Caco-2 (cell line): Measurements from ENCODE around the gene DOCK10. TPM values are rescaled to one million over a fixed set of nuclear protein-coding genes. Genes with fewer than 3 reads are reported as not detected.

Source experiments
- BruUV-seq: library from RNA; stranded (reverse); fragments of 400-500 nt; replicated peaks from 2 replicates; lab custom pipeline; 2021; lab: Mats Ljungman, UMichigan
- CTCF ChIA-PET: fragments of 300-600 bp; sonication (Branson Sonifier 250); formaldehyde crosslinking; loops from one replicate; lab custom pipeline; 2022; ENCODE audit warnings: antibody characterized with exemption; lab: Charles Lee
- POLR2A ChIA-PET: fragments of 300-600 bp; sonication (Branson Sonifier 250); formaldehyde crosslinking; loops from one replicate; lab custom pipeline; 2022; ENCODE audit warnings: antibody characterized with exemption; lab: Charles Lee
- DNase-seq, 2 experiments: peaks; one replicate each; pipeline versions ENCODE4 v3.0.0 to v3.0.0-alpha.2; 2020 to 2022
- H3K27me3 ChIP-seq: replicated peaks from 2 replicates; pipeline ENCODE4 v1.6.0; 2011; ENCODE audit warnings: low read length; ENCODE audit not compliant: control insufficient read depth, insufficient read depth
- H3K36me3 ChIP-seq: 2 replicates; pipeline ENCODE4 v1.5.1; 2011; ENCODE audit warnings: low read length; ENCODE audit not compliant: control insufficient read depth, insufficient read depth
- H3K4me1 ChIP-seq: fragments of 250-450 bp; sonication (Bioruptor Pico); 2 replicates; pipeline ENCODE4 v1.5.1; 2020; ENCODE audit warnings: mild to moderate bottlenecking
- H3K4me3 ChIP-seq: 2 replicates; pipeline ENCODE4 v1.5.1; 2011; ENCODE audit warnings: low read depth, mild to moderate bottlenecking, control low read depth, low read length
- H3K9me3 ChIP-seq: fragments of 250-450 bp; sonication (Bioruptor Pico); 2 replicates; pipeline ENCODE4 v1.5.1; 2020; ENCODE audit warnings: mild to moderate bottlenecking, moderate library complexity
- H3K27ac Mint-ChIP-seq: one replicate; pipeline ENCODE4 v1.8.0; 2022; ENCODE audit warnings: mixed read lengths; ENCODE audit not compliant: unreplicated experiment
- H3K27me3 Mint-ChIP-seq: one replicate; pipeline ENCODE4 v1.8.0; 2022; ENCODE audit warnings: mixed read lengths; ENCODE audit not compliant: insufficient read depth, unreplicated experiment
- H3K36me3 Mint-ChIP-seq: one replicate; pipeline ENCODE4 v1.8.0; 2022; ENCODE audit warnings: mild to moderate bottlenecking, mixed read lengths; ENCODE audit not compliant: insufficient read depth, unreplicated experiment
- H3K4me1 Mint-ChIP-seq: one replicate; pipeline ENCODE4 v1.8.0; 2022; ENCODE audit warnings: low read depth, mixed read lengths; ENCODE audit not compliant: unreplicated experiment
- H3K4me3 Mint-ChIP-seq: one replicate; pipeline ENCODE4 v1.8.0; 2022; ENCODE audit warnings: mild to moderate bottlenecking, moderate library complexity, mixed read lengths; ENCODE audit not compliant: unreplicated experiment
- H3K9me3 Mint-ChIP-seq: one replicate; pipeline ENCODE4 v1.8.0; 2022; ENCODE audit warnings: mixed read lengths; ENCODE audit not compliant: unreplicated experiment
- intact Hi-C: fragments of 100-400 bp; cut with micrococcal nuclease; formaldehyde crosslinking; loops from one replicate; pipeline ENCODE4 v1.10.0; 2022; ENCODE audit not compliant: unreplicated experiment
- total RNA-seq: library from RNA; stranded (reverse); gene quantifications from 2 replicates; pipeline ENCODE4 v1.2.3, GENCODE V29; 2022
- TF ChIP-seq, protein P1 (sequence below), 2 experiments: fragments of 200-600 bp in 1 of 2; IDR thresholded peaks; 1 replicate in 1 of 2; 2 replicates in 1 of 2; pipeline versions ENCODE4 v1.5.1 to v1.8.0; 2011 to 2022; ENCODE audit warnings: antibody characterized with exemption in 1 of 2, control low read depth in 1 of 2, inconsistent platforms in 1 of 2, low read depth in 1 of 2, low read length in 1 of 2, mild to moderate bottlenecking in 1 of 2, moderate library complexity in 1 of 2; ENCODE audit not compliant: insufficient read depth in 1 of 2, severe bottlenecking in 1 of 2, unreplicated experiment in 1 of 2

The DOCK10 gene
- total RNA-seq, 1 experiment from 2014 or later: not detected

- H3K4me1 Mint-ChIP-seq: no peaks in the 10 kb centered on the region
- H3K36me3 Mint-ChIP-seq: no peaks in the 10 kb centered on the region
- H3K9me3 ChIP-seq: no peaks in the 10 kb centered on the region
- H3K4me1 ChIP-seq: no peaks in the 10 kb centered on the region
- BruUV-seq: no TSS peak
- H3K36me3 ChIP-seq: no peaks in the 10 kb centered on the region
- TF ChIP-seq, protein P1, sequence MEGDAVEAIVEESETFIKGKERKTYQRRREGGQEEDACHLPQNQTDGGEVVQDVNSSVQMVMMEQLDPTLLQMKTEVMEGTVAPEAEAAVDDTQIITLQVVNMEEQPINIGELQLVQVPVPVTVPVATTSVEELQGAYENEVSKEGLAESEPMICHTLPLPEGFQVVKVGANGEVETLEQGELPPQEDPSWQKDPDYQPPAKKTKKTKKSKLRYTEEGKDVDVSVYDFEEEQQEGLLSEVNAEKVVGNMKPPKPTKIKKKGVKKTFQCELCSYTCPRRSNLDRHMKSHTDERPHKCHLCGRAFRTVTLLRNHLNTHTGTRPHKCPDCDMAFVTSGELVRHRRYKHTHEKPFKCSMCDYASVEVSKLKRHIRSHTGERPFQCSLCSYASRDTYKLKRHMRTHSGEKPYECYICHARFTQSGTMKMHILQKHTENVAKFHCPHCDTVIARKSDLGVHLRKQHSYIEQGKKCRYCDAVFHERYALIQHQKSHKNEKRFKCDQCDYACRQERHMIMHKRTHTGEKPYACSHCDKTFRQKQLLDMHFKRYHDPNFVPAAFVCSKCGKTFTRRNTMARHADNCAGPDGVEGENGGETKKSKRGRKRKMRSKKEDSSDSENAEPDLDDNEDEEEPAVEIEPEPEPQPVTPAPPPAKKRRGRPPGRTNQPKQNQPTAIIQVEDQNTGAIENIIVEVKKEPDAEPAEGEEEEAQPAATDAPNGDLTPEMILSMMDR (IDR thresholded peaks at IDR 0.05; ENCODE audit: insufficient read depth in 1 of 2, low read depth in 1 of 2, low read length in 1 of 2, severe bottlenecking in 1 of 2, unreplicated experiment in 1 of 2): no peak
- no peak for DNase-seq
- H3K27me3 Mint-ChIP-seq: peaks cover 3% of the 10 kb centered on the region
- no peak overlapping the region for H3K4me3 Mint-ChIP-seq
- ChIA-PET CTCF (no interaction called here), POLR2A (no interaction called here)
- intact Hi-C loops: no loop called here
- no peaks in the 10 kb centered on the region for H3K9me3 Mint-ChIP-seq
- no peak overlapping the region for H3K27ac Mint-ChIP-seq
- H3K4me3 ChIP-seq: no peak overlapping the region
- H3K27me3 ChIP-seq: no peaks in the 10 kb centered on the region
These were observed 90.4 kb downstream of the DOCK10 start for GRCh38 chr2:224951723-224952481.

DNA sequence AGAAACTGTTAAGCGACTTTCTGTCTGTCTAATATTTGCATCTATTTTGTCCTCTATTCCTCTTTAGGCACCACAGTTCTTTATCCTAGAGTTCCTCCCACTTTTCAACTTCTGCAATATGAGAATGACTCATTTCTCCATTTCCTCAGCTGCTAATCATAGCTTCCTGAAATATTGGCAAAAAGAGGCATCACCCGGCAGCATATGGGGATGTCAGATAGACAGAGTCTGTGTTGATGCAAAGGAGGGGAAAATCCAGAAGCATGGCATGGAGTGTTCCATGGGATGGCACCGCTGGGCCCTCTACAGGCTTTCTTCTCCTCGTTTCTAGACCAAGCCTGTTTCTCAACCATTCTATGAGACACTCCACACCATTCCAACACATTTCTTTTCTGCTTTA lies 93.4 kb downstream of the DOCK10 start:
- Histone ChIP-seq H3K9me3 (no peaks in the 10 kb centered on the region), H3K4me3 (no peak overlapping the region), H3K27me3 (no peaks in the 10 kb centered on the region), H3K36me3 (no peaks in the 10 kb centered on the region), H3K4me1 (no peaks in the 10 kb centered on the region)
- no TSS peak for BruUV-seq
- Mint-ChIP-seq H3K9me3 (no peaks in the 10 kb centered on the region), H3K36me3 (no peaks in the 10 kb centered on the region), H3K4me3 (no peak overlapping the region), H3K27me3 (peaks cover 5% of the 10 kb centered on the region), H3K4me1 (no peaks in the 10 kb centered on the region), H3K27ac (no peak overlapping the region)
- TF ChIP-seq, protein P1 (IDR thresholded peaks at IDR 0.05; ENCODE audit: insufficient read depth in 1 of 2, low read depth in 1 of 2, low read length in 1 of 2, severe bottlenecking in 1 of 2, unreplicated experiment in 1 of 2): no peak
- intact Hi-C loops: no loop called here
- no peak for DNase-seq
- ChIA-PET CTCF (no interaction called here), POLR2A (no interaction called here)

DNA sequence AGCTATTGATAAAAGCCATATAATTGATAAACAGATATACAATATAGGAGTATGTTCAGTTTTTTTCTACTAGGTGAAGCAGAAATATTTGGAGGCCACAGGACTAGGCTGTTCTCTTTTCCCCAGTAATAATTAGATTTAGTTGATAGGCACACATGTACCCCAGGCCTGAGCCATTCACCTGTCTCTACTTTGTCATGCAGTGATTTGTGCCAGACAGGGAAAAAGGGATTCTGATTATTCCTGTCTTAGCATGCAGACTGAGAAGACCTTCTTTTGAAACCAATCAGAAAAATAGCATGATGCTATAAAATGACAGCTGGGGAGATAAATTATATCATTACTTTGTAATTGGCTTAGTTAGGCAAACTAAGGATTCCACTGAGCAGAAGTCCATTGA lies 94.3 kb downstream of the DOCK10 start:
- BruUV-seq: no TSS peak
- Mint-ChIP-seq H3K27me3 (peaks cover 5% of the 10 kb centered on the region), H3K4me1 (no peaks in the 10 kb centered on the region), H3K4me3 (no peak overlapping the region), H3K27ac (no peak overlapping the region), H3K9me3 (no peaks in the 10 kb centered on the region), H3K36me3 (no peaks in the 10 kb centered on the region)
- H3K9me3 ChIP-seq: no peaks in the 10 kb centered on the region
- CTCF ChIA-PET: no interaction called here
- intact Hi-C loops: no loop called here
- no peaks in the 10 kb centered on the region for H3K36me3 ChIP-seq
- TF ChIP-seq, protein P1 (IDR thresholded peaks at IDR 0.05; ENCODE audit: insufficient read depth in 1 of 2, low read depth in 1 of 2, low read length in 1 of 2, severe bottlenecking in 1 of 2, unreplicated experiment in 1 of 2): no peak
- no peak for DNase-seq
- no peaks in the 10 kb centered on the region for H3K27me3 ChIP-seq
- POLR2A ChIA-PET: no interaction called here
- no peak overlapping the region for H3K4me3 ChIP-seq
- no peaks in the 10 kb centered on the region for H3K4me1 ChIP-seq
